GDM1 (cell line): ENCODE data around the gene IER2.

Source experiments
- DNase-seq: peaks from one replicate; lab custom pipeline; 2025; lab: John Stamatoyannopoulos, UW

The IER2 gene

DNA sequence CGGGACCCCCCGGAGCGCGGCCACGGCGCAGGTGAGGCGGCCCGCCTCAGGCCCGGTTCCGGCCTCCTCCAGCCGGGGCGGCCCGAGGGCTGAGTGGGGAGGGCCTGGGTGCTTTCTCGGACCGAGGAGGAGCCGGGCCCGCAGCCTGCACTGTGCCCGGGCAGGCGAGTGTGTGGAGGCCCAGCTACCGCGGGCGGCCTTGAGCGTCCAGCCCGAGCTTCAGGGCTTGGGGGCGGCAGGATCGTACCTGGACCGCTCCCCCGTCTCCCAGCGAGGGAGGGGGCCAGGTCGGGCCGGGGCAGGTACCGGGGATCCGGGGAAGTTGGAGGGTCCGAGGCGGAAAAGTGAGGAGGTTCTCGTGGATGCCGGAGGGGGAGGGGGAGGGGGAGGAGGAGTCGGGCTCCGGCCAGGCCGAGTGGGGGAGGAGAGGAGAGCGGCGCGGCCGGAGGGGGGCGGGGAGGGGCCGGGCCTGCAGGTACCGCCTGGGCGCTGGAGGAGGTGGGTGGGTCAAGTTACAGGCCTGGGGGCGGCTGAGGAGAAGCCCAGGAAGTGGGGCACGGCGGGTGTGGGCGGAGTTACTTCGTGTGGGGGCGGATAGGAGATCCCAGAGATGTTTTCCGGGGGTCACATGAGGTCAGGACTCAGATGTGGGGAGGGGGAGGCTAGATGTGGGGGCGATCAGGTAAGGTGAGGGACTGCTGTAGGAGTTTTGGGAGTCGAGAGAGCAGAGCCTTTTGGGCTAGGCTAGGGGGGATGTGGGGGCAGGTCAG lies 31.6 kb upstream of the IER2 start:
- no peak for DNase-seq

GRCh38 chr19:13119627-13120026 lies 30.6 kb upstream of the IER2 start:
- DNase-seq, result no peak

- no peak for DNase-seq
Observed at GRCh38 chr19:13120031-13120430, 30.2 kb upstream of the IER2 start.

DNA sequence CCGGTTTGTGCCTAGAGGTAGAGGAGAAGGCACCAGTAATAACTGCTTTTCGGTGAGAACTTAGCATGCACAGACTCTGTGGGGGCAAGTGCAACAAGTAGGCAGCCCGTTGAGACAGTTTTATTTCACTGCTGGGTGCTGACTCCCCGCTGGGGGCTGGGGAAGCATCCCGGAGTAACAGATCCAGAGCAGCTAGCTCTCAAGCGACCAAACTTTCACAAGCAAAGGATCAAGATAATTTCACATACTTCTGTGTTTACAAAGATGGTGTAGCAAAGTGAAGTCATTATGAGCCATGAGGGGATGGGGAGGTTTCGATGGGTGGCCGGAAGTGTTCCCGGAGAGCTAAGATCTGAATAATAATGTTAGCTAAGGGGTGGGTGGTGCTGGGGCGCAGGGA lies 29.4 kb upstream of the IER2 start:
- DNase-seq, result no peak

DNA sequence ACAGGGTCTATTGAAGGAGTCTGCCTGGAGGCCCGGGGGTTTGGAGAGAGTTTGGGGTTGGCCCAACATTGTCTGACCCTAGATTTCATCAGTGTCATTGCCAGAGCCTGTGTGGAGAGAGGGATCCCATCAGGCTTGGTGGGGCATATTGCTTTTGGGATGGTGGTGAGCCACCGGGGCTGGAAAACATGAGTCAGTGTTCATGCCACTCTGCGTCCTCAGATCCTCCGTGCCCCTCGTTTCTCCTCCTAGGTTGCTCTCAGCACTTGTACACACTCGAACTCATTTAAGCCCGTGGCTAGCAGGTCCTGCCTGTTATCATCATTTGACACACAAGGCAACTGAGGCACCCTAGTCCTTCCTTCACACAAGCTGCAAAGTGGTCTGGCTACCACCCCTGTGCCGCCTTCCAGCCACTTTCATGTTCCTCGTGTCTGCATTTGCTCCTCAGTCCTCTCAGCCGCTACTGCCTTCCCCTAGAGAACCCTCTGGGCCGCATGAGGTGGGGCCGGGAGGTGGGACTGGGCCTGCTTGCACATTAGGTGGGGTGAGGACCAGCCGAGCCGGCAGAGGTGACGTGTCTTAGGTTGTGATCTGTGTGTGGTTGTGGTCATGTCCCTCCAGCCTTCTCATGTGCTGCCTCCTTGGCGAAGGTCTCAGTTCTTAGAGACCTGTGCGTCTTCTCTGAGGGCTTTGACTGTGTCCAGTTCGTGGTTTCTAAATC lies 28.5 kb upstream of the IER2 start:
- DNase-seq, result no peak

DNA sequence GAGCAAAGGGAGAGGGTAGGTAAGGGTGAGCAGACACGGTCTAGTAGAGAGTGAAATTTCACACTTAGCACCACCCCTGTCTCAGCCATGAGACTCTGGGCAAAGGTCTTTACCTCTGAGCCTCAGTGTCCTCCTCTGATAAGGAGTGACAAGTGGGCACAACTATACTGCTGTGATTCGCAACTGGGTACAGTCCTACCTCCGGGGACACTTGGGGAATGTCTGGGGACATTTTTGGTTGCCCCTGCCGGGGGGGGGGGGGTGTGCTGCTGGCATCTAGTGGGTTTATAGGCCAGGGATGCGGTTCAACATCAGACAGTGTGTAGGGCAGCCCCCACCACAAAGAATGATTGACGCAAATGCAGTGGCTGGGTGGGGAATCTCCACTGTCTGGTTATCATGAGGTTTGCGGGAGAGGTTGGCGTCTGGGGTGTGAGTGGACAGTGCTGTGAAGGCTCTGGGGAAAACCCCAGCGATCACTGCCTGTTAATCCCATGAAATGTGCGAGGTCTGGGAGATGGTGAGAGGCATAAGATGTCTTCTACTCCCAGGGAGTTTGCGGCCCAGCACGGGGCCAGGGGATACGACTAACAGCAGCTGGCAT lies 27.8 kb upstream of the IER2 start:
- DNase-seq, result no peak

- no peak for DNase-seq
Observed at GRCh38 chr19:13122980-13123957, 26.9 kb upstream of the IER2 start.

- DNase-seq, result no peak
Observed at GRCh38 chr19:13127051-13127450, 23.2 kb upstream of the IER2 start.

- no peak for DNase-seq
Observed at GRCh38 chr19:13127811-13128575, 22.2 kb upstream of the IER2 start.

- no peak for DNase-seq
Observed at GRCh38 chr19:13128583-13128982, 21.6 kb upstream of the IER2 start.

GRCh38 chr19:13129384-13129783 lies 20.8 kb upstream of the IER2 start:
- DNase-seq, result no peak

- DNase-seq, result no peak
Observed at GRCh38 chr19:13130886-13131490, 19.2 kb upstream of the IER2 start.

GRCh38 chr19:13132471-13133180 lies 17.6 kb upstream of the IER2 start:
- no peak for DNase-seq

DNA sequence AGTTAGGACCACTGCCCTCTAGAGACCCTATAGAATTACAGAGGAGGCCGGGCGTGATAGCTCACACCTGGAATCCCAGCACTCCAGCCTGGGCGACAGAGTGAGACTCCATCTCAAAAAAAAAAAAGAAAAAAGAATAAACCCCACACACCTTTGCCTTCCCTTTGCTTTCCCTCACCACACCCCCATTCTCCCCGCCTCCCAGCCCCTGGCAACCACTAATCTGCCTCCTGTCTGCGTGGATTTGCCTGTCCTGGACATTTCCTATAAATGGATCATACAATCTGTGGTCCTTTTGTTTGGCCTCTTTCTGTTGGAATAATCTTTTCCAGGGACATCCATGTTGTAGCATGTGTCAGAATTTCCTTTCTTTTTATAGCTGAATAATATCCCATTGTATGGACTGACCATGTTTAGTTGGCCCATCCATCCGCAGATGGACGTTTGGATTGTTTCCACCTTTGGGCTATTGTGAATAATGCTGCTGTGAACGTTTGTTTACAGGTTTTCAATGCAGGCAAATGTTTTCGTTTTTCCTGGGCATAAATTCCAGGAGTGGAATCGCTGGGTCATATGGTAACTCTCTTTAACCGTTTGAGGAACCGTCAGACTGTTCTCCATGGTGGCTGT lies 16.9 kb upstream of the IER2 start:
- no peak for DNase-seq

- no peak for DNase-seq
Observed at GRCh38 chr19:13134626-13135025, 15.6 kb upstream of the IER2 start.

DNA sequence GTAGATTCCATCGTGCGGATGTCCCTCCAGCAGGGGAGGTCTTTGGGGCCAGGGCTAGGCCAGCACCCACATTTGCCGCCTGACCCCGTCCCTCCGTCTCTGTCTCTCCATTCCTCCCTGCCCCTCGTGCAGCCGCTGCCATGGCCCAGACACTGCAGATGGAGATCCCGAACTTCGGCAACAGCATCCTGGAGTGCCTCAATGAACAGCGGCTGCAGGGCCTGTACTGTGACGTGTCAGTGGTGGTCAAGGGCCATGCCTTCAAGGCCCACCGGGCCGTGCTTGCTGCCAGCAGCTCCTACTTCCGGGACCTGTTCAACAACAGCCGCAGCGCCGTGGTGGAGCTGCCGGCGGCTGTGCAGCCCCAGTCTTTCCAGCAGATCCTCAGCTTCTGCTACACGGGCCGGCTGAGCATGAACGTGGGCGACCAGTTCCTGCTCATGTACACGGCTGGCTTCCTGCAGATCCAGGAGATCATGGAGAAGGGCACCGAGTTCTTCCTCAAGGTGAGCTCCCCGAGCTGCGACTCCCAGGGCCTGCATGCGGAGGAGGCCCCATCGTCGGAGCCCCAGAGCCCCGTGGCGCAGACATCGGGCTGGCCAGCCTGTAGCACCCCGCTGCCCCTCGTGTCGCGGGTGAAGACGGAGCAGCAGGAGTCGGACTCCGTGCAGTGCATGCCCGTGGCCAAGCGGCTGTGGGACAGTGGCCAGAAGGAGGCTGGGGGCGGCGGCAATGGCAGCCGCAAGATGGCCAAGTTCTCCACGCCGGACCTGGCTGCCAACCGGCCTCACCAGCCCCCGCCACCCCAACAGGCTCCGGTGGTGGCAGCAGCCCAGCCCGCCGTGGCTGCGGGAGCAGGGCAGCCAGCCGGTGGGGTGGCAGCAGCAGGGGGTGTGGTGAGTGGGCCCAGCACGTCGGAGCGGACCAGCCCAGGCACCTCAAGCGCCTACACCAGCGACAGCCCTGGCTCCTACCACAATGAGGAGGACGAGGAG lies 14.8 kb upstream of the IER2 start:
- DNase-seq, result no peak

- DNase-seq, result no peak
Observed at GRCh38 chr19:13137290-13137794, 12.9 kb upstream of the IER2 start.
